Upper lobe of right lung (tissue), 1 donor: ENCODE results near the gene SNTG2. TPM values are rescaled to one million over a fixed set of nuclear protein-coding genes. Genes with fewer than 3 reads are reported as not detected.

Experiments used
- ATAC-seq: fragments of 200-7000 bp; cut with Tn5 transposase; one replicate; pipeline ENCODE4 v1.9.1; 2020; ENCODE audit warnings: mild to moderate bottlenecking, moderate library complexity
- DNase-seq: peaks from one replicate; pipeline ENCODE4 v3.0.0-alpha.2; 2020
- H3K27ac ChIP-seq: fragments of 200-600 bp; one replicate; pipeline ENCODE4 v1.8.0; 2022
- H3K27me3 ChIP-seq: fragments of 200-600 bp; one replicate; pipeline ENCODE4 v1.8.0; 2022; ENCODE audit warnings: mild to moderate bottlenecking
- H3K36me3 ChIP-seq: fragments of 200-600 bp; one replicate; pipeline ENCODE4 v1.8.0; 2022
- H3K4me1 ChIP-seq: fragments of 200-600 bp; one replicate; pipeline ENCODE4 v1.8.0; 2022
- H3K4me3 ChIP-seq: fragments of 200-600 bp; one replicate; pipeline ENCODE4 v1.8.0; 2022; ENCODE audit warnings: mild to moderate bottlenecking
- H3K9me3 ChIP-seq: fragments of 200-600 bp; one replicate; pipeline ENCODE4 v1.8.0; 2022
- intact Hi-C: fragments of 100-400 bp; cut with DNase I; formaldehyde crosslinking; loops from one replicate; pipeline ENCODE4 v1.11.0; 2022
- total RNA-seq: library from RNA; stranded (reverse); fragmentation: NEBNext Ultra II Directional; extraction: Animal tissue kit (Norgen Biotek cat#: 25700); gene quantifications from one replicate; pipeline ENCODE4 v1.2.1, GENCODE V29; 2021
- TF ChIP-seq, protein P1 (sequence below): fragments of 200-600 bp; IDR thresholded peaks from one replicate; pipeline ENCODE4 v1.8.0; 2022; ENCODE audit warnings: antibody characterized with exemption
- donor health status: DM: no; HTN: yes; CAD: no; lungs with severe emphysema.

SNTG2 gene
- total RNA-seq, 1 donor from 2014 or later: 3.6 TPM

GRCh38 chr2:1353124-1353523, 402.5 kb downstream of the SNTG2 start:
- TF ChIP-seq, protein P1, sequence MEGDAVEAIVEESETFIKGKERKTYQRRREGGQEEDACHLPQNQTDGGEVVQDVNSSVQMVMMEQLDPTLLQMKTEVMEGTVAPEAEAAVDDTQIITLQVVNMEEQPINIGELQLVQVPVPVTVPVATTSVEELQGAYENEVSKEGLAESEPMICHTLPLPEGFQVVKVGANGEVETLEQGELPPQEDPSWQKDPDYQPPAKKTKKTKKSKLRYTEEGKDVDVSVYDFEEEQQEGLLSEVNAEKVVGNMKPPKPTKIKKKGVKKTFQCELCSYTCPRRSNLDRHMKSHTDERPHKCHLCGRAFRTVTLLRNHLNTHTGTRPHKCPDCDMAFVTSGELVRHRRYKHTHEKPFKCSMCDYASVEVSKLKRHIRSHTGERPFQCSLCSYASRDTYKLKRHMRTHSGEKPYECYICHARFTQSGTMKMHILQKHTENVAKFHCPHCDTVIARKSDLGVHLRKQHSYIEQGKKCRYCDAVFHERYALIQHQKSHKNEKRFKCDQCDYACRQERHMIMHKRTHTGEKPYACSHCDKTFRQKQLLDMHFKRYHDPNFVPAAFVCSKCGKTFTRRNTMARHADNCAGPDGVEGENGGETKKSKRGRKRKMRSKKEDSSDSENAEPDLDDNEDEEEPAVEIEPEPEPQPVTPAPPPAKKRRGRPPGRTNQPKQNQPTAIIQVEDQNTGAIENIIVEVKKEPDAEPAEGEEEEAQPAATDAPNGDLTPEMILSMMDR: no peak
- Histone ChIP-seq H3K27me3 (no peaks in the 10 kb centered on the region), H3K27ac (no peak overlapping the region), H3K36me3 (no peaks in the 10 kb centered on the region), H3K4me1 (no peaks in the 10 kb centered on the region), H3K4me3 (no peak overlapping the region), H3K9me3 (peaks cover 10% of the 10 kb centered on the region)
- intact Hi-C loops: no loop called here
- no peak for ATAC-seq
- no peak for DNase-seq

DNA sequence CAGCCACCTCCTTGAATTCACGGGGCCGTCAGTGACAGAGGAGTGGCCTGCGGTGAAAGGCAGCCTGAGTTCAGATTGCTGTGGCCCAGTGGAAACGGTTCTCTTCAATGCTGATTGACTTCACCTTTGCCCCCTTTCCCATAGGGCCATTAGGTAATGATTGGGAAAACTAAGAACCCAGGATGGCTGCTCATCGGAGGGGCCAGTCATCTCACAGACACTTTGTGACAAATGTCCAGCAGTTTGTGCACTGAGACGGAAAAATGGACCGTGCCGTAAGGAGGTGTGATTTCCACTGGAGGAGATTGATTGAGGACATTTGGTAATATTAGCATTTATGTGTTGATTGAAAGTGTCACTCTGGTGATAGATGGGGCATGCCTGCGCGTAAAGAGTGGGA, 402.9 kb downstream of the SNTG2 start:
- Histone ChIP-seq H3K27me3 (no peaks in the 10 kb centered on the region), H3K9me3 (peaks cover 6% of the 10 kb centered on the region), H3K27ac (no peak overlapping the region), H3K36me3 (no peaks in the 10 kb centered on the region), H3K4me1 (no peaks in the 10 kb centered on the region), H3K4me3 (no peak overlapping the region)
- ATAC-seq: no peak
- TF ChIP-seq, protein P1: no peak
- no peak for DNase-seq
- intact Hi-C loops: no loop called here

DNA sequence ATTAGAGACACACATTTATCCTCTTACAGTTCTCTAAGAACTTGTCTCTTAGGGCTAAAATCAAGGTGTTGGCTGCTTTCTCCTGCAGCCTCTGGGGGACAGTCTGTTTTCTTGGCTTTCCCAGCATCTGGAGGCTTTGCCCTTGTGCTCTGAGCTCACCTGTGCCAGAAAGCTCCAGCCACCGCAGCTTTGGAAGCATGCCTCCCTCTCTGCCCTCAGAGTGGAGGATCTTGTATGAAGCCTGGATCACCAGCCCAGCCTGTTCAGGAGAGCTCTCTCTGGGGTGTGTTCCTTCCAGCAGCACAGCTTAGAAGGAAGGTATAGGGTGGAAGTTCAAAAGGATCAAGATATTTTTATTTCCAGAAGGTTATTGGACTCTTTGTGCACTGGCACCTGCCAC, 409.5 kb downstream of the SNTG2 start:
- no peak overlapping the region for H3K27ac ChIP-seq
- H3K9me3 ChIP-seq: no peaks in the 10 kb centered on the region
- TF ChIP-seq, protein P1: no peak
- no peaks in the 10 kb centered on the region for H3K27me3 ChIP-seq
- DNase-seq: no peak
- intact Hi-C loops: no loop called here
- no peaks in the 10 kb centered on the region for H3K36me3 ChIP-seq
- no peak overlapping the region for H3K4me3 ChIP-seq
- no peak for ATAC-seq
- no peaks in the 10 kb centered on the region for H3K4me1 ChIP-seq

DNA sequence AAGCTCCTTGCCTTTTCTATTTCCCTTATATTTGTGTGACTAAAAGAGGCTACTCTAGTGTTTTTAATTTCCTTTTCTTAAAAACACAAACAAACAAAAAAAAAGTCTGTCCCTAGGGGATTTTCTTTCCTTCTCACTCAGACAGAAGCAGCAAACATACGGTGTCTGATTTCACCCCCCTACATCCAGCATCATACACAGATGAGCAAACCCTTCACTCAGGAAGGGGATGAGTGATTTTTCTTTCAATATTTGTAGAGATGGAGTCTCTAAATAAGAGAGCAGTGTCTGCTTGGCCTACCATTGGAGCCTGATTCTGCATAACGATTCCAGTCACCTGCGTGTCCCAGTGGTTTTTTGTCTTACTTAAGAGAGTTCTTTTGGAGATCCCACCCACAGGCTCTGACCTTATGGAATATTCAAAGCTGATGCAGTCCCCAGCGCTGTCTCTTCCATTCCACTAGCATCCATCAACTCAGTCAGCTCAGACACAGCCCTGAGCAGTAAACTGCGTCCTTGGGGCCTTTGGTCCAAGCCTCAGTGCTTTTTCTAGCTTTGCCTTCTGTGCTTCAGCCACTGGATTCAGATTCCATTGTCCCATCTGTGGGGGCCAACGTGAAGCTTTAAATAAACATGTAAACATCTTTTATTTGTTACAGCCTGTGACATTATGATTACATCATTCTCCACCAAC, 410.1 kb downstream of the SNTG2 start:
- Histone ChIP-seq H3K27ac (no peak overlapping the region), H3K4me1 (no peaks in the 10 kb centered on the region), H3K9me3 (no peaks in the 10 kb centered on the region), H3K27me3 (no peaks in the 10 kb centered on the region), H3K36me3 (no peaks in the 10 kb centered on the region), H3K4me3 (no peak overlapping the region)
- DNase-seq (no peak), ATAC-seq (no peak)
- TF ChIP-seq, protein P1: no peak
- intact Hi-C loops: no loop called here

DNA sequence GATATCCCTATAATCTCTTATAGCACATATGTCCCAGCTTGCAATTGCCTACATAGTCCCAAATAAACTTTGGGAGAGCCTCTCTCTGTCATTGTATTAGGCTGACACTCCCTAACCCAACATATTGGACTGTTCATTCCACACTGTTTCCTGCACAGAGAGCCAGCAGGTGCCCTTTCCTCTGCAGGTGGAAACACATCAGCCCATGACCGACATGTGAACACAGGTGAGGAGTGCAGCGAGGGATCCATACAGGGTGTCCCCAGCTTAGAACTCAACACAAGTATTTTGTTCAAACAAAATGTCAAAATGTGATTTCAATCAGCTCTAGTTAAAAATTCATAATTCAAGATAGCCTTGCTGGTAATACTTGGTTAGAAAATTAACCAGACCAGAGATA, 412.7 kb downstream of the SNTG2 start:
- Histone ChIP-seq H3K4me1 (no peaks in the 10 kb centered on the region), H3K36me3 (no peaks in the 10 kb centered on the region), H3K27me3 (no peaks in the 10 kb centered on the region), H3K4me3 (no peak overlapping the region), H3K27ac (no peak overlapping the region), H3K9me3 (no peaks in the 10 kb centered on the region)
- TF ChIP-seq, protein P1: no peak
- intact Hi-C loops: no loop called here
- ATAC-seq (no peak), DNase-seq (no peak)
